H9 (cell line): ENCODE results near the gene PHYHIPL. TPM values are rescaled to one million over a fixed set of nuclear protein-coding genes. Genes with fewer than 3 reads are reported as not detected.

Source experiments
- DNase-seq: peaks from one replicate; pipeline ENCODE4 v3.0.0-alpha.2; 2017
- H2AFZ ChIP-seq: one replicate; pipeline ENCODE4 v1.6.1; 2013; ENCODE audit warnings: mild to moderate bottlenecking, low read length, control low read depth, moderate library complexity
- H2AK5ac ChIP-seq: 2 replicates; pipeline ENCODE4 v1.6.1; 2013; ENCODE audit warnings: low read length, control low read depth, mixed read lengths; ENCODE audit not compliant: insufficient read length
- H2BK120ac ChIP-seq: one replicate; pipeline ENCODE4 v1.6.1; 2013; ENCODE audit warnings: low read depth, mild to moderate bottlenecking, low read length, control low read depth, inconsistent platforms; ENCODE audit not compliant: poor library complexity, severe bottlenecking
- H2BK12ac ChIP-seq: 2 replicates; pipeline ENCODE4 v1.6.1; 2013; ENCODE audit warnings: low read length, control low read depth, mixed read lengths, low read depth; ENCODE audit not compliant: insufficient read length
- H2BK15ac ChIP-seq: 2 replicates; pipeline ENCODE4 v1.6.1; 2013; ENCODE audit warnings: low read depth, low read length, control low read depth
- H2BK20ac ChIP-seq: one replicate; pipeline ENCODE4 v1.6.1; 2013; ENCODE audit warnings: low read depth, mild to moderate bottlenecking, low read length, control low read depth, inconsistent platforms; ENCODE audit not compliant: poor library complexity, severe bottlenecking
- H2BK5ac ChIP-seq: 2 replicates; pipeline ENCODE4 v1.6.1; 2013; ENCODE audit warnings: low read length, control low read depth, mixed read lengths; ENCODE audit not compliant: insufficient read length
- H3K14ac ChIP-seq: 2 replicates; pipeline ENCODE4 v1.6.1; 2013; ENCODE audit warnings: low read length, control low read depth; ENCODE audit not compliant: insufficient read depth
- H3K18ac ChIP-seq: 2 replicates; pipeline ENCODE4 v1.6.1; 2013; ENCODE audit warnings: low read depth, mild to moderate bottlenecking, mixed read lengths, low read length, control low read depth; ENCODE audit not compliant: insufficient read length
- H3K23ac ChIP-seq: 2 replicates; pipeline ENCODE4 v1.6.1; 2013; ENCODE audit warnings: low read length, control low read depth, mixed read lengths, low read depth; ENCODE audit not compliant: insufficient read length
- H3K23me2 ChIP-seq: 2 replicates; pipeline ENCODE4 v1.6.1; 2013; ENCODE audit warnings: low read depth, mild to moderate bottlenecking, mixed read lengths, low read length, control low read depth; ENCODE audit not compliant: insufficient read length, poor library complexity, severe bottlenecking
- H3K27ac ChIP-seq: 2 replicates; pipeline ENCODE4 v1.5.1; 2013; ENCODE audit warnings: low read length, control low read depth, mixed read lengths, low read depth; ENCODE audit not compliant: insufficient read length
- H3K27me3 ChIP-seq: 2 replicates; pipeline ENCODE4 v1.6.1; 2013; ENCODE audit warnings: low read length, control low read depth, inconsistent platforms; ENCODE audit not compliant: insufficient read depth
- H3K4ac ChIP-seq: 2 replicates; pipeline ENCODE4 v1.6.1; 2013; ENCODE audit warnings: low read depth, mild to moderate bottlenecking, control low read depth, inconsistent platforms, low read length, moderate library complexity
- H3K4me1 ChIP-seq: 2 replicates; pipeline ENCODE4 v1.6.1; 2013; ENCODE audit warnings: low read length, control low read depth, inconsistent platforms; ENCODE audit not compliant: insufficient read depth
- H3K4me2 ChIP-seq: 2 replicates; pipeline ENCODE4 v1.6.1; 2013; ENCODE audit warnings: low read length, control low read depth, mixed read lengths; ENCODE audit not compliant: insufficient read length, insufficient read depth
- H3K56ac ChIP-seq: 2 replicates; pipeline ENCODE4 v1.6.1; 2013; ENCODE audit warnings: low read depth, mild to moderate bottlenecking, mixed read lengths, low read length, control low read depth; ENCODE audit not compliant: insufficient read length
- H3K79me1 ChIP-seq: 2 replicates; pipeline ENCODE4 v1.6.1; 2013; ENCODE audit warnings: low read depth, mild to moderate bottlenecking, moderate library complexity, low read length, control low read depth, inconsistent platforms; ENCODE audit not compliant: insufficient read depth, poor library complexity, severe bottlenecking
- H3K79me2 ChIP-seq: 2 replicates; pipeline ENCODE4 v1.6.1; 2013; ENCODE audit warnings: low read length, control low read depth, inconsistent platforms; ENCODE audit not compliant: insufficient read depth
- H3K9ac ChIP-seq: 2 replicates; pipeline ENCODE4 v1.6.1; 2013; ENCODE audit warnings: low read length, control low read depth, mixed read lengths; ENCODE audit not compliant: insufficient read length; ENCODE audit errors: extremely low read depth
- H3K9me3 ChIP-seq: one replicate; pipeline ENCODE4 v1.6.1; 2013; ENCODE audit warnings: low read depth, low read length, inconsistent platforms; ENCODE audit not compliant: control insufficient read depth
- H3T11ph ChIP-seq: one replicate; pipeline ENCODE4 v1.6.1; 2013; ENCODE audit warnings: mild to moderate bottlenecking, low read length, control low read depth, inconsistent platforms
- H4K20me1 ChIP-seq: one replicate; pipeline ENCODE4 v1.6.1; 2013; ENCODE audit not compliant: control insufficient read depth, insufficient read length, insufficient read depth
- H4K5ac ChIP-seq: 2 replicates; pipeline ENCODE4 v1.6.1; 2013; ENCODE audit warnings: low read depth, mild to moderate bottlenecking, mixed read lengths, low read length, control low read depth; ENCODE audit not compliant: insufficient read length
- H4K8ac ChIP-seq: replicated peaks from 2 replicates; pipeline ENCODE4 v1.6.1; 2013; ENCODE audit warnings: low read length, control low read depth, mixed read lengths, low read depth; ENCODE audit not compliant: insufficient read length
- H4K91ac ChIP-seq: 2 replicates; pipeline ENCODE4 v1.6.1; 2013; ENCODE audit warnings: low read depth, mild to moderate bottlenecking, moderate library complexity, mixed read lengths, low read length, control low read depth; ENCODE audit not compliant: insufficient read length
- H3K27ac Mint-ChIP-seq, 3 experiments: 2 replicates in 2 of 3; 3 replicates in 1 of 3; pipeline ENCODE4 v1.8.0; 2020 to 2021; ENCODE audit warnings: mixed read lengths in 3 of 3, mild to moderate bottlenecking in 1 of 3, moderate library complexity in 1 of 3
- H3K27me3 Mint-ChIP-seq: 2 replicates; pipeline ENCODE4 v1.8.0; 2021; ENCODE audit warnings: low read depth, mild to moderate bottlenecking, moderate library complexity, mixed read lengths
- H3K36me3 Mint-ChIP-seq, 3 experiments: 2 replicates in 2 of 3; 3 replicates in 1 of 3; pipeline ENCODE4 v1.8.0; 2020 to 2021; ENCODE audit warnings: low read depth in 3 of 3, mixed read lengths in 3 of 3; ENCODE audit not compliant: insufficient read depth in 1 of 3
- H3K4me1 Mint-ChIP-seq, 2 experiments: 2 replicates each; pipeline ENCODE4 v1.8.0; 2020; ENCODE audit warnings: mixed read lengths in 2 of 2
- H3K4me3 Mint-ChIP-seq, 2 experiments: 2 replicates in 1 of 2; 3 replicates in 1 of 2; pipeline ENCODE4 v1.8.0; 2020 to 2021; ENCODE audit warnings: mild to moderate bottlenecking in 2 of 2, mixed read lengths in 2 of 2, moderate library complexity in 1 of 2
- H3K9me3 Mint-ChIP-seq, 2 experiments: 2 replicates in 1 of 2; 3 replicates in 1 of 2; pipeline ENCODE4 v1.8.0; 2020; ENCODE audit warnings: mild to moderate bottlenecking in 2 of 2, mixed read lengths in 2 of 2, moderate library complexity in 1 of 2
- WGBS: extraction: QIAGEN DNeasy Blood & Tissue Kit; methylation state at CpG from one replicate; pipeline ENCODE4 v1.1.7; 2013; ENCODE audit warnings: missing lambda C conversion rate, low lambda C conversion rate, mixed read lengths; ENCODE audit not compliant: insufficient read length; ENCODE audit errors: extremely low coverage; 5-methylcytosine and 5-hydroxymethylcytosine counted together
- total RNA-seq: library from RNA; stranded (reverse); gene quantifications from 2 replicates; pipeline ENCODE4 v1.2.1, GENCODE V29; 2021
- TF ChIP-seq, protein P1 (sequence below): fragments of 200-600 bp; sonication (generic); conservative IDR thresholded peaks from 3 replicates; pipeline ENCODE4 v1.8.0; 2021; ENCODE audit warnings: antibody characterized with exemption, mild to moderate bottlenecking

Gene PHYHIPL
- total RNA-seq, 1 experiment from 2014 or later, result 0.44 TPM

DNA sequence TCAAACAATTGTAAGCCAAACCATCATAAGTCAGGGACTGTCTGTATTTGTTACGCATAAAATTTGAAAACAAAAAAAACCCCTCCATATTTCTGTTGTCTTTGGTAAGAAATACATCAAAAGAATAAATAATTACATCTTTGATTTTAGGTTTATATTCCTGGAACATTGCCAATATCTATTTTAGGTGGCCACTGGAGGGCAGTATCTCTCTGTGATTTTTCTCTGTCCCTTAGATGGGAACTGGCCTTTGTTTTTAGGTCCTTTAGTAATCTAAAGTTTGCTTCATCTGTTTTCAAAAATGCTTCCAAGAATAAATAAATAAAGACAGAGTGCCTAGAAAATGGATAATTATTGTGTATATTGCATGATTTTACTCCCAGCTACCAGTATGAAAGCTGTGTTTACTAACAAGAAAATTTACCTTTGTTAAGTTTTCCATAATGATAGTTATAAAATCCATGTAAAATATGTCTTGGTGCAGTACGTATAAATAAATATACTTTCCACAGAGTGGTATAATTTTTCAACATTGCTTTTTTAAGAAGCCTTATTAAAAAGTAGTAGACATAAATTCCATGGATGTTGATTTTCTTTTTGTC is 64.2 kb downstream of the PHYHIPL start:
- Histone ChIP-seq H2AK5ac (no peak overlapping the region), H4K91ac (no peak overlapping the region)
- peaks cover 0 to 3% of the 10 kb centered on the region in 2 experiments; a peak in 1 of 5 replicates for H3K9me3 Mint-ChIP-seq

More for the DNA sequence above, 64.2 kb downstream of the PHYHIPL start:
- Histone ChIP-seq H2BK15ac (no peak overlapping the region), H2BK120ac (no peak overlapping the region), H3K79me1 (no peaks in the 10 kb centered on the region), H3K79me2 (no peaks in the 10 kb centered on the region), H4K8ac (no peak overlapping the region), H3K27me3 (no peaks in the 10 kb centered on the region), H2BK5ac (no peak overlapping the region), H3K14ac (no peak overlapping the region), H2AFZ (no peak overlapping the region), H3K4me1 (no peaks in the 10 kb centered on the region), H3K4me2 (no peak overlapping the region), H4K5ac (no peak overlapping the region), H3K27ac (no peak overlapping the region), H3K23ac (no peak overlapping the region), H3K23me2 (no peaks in the 10 kb centered on the region), H3K9me3 (no peaks in the 10 kb centered on the region), H4K20me1 (no peaks in the 10 kb centered on the region), H3K4ac (no peak overlapping the region), H2BK20ac (no peak overlapping the region), H3K18ac (no peak overlapping the region), H2BK12ac (no peak overlapping the region), H3K56ac (no peak overlapping the region), H3T11ph (no peak overlapping the region), H3K9ac (no peak overlapping the region)
- TF ChIP-seq, protein P1, sequence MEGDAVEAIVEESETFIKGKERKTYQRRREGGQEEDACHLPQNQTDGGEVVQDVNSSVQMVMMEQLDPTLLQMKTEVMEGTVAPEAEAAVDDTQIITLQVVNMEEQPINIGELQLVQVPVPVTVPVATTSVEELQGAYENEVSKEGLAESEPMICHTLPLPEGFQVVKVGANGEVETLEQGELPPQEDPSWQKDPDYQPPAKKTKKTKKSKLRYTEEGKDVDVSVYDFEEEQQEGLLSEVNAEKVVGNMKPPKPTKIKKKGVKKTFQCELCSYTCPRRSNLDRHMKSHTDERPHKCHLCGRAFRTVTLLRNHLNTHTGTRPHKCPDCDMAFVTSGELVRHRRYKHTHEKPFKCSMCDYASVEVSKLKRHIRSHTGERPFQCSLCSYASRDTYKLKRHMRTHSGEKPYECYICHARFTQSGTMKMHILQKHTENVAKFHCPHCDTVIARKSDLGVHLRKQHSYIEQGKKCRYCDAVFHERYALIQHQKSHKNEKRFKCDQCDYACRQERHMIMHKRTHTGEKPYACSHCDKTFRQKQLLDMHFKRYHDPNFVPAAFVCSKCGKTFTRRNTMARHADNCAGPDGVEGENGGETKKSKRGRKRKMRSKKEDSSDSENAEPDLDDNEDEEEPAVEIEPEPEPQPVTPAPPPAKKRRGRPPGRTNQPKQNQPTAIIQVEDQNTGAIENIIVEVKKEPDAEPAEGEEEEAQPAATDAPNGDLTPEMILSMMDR, result peak; percentile 87
- Mint-ChIP-seq H3K36me3 (no peaks in the 10 kb centered on the region; a peak in 1 of 7 replicates), H3K4me3 (no peak overlapping the region), H3K4me1 (no peaks in the 10 kb centered on the region), H3K27me3 (no peaks in the 10 kb centered on the region), H3K27ac (no peak overlapping the region)
- no peak for DNase-seq
- no CpG with 5 or more reads among the region's 2 CpGs for WGBS
